HUES64 (cell line): Measurements from ENCODE around the gene SYPL1.
"Not testable (repeated sequence)": the region's sequence is repeated elsewhere in the genome, so short reads cannot be mapped to it uniquely, and the experiment has no call there.

Source experiments
- H3K27ac ChIP-seq: 2 replicates; pipeline ENCODE4 v1.7.0; 2013; ENCODE audit warnings: low read depth, low read length, inconsistent platforms
- H3K27me3 ChIP-seq: 2 replicates; pipeline ENCODE4 v1.6.1; 2013; ENCODE audit warnings: mild to moderate bottlenecking, low read length; ENCODE audit not compliant: insufficient read depth
- H3K36me3 ChIP-seq: 2 replicates; pipeline ENCODE4 v1.6.1; 2013; ENCODE audit warnings: mild to moderate bottlenecking, low read length; ENCODE audit not compliant: insufficient read depth
- H3K4me1 ChIP-seq: 2 replicates; pipeline ENCODE4 v1.6.1; 2013; ENCODE audit warnings: mild to moderate bottlenecking, low read length, moderate library complexity; ENCODE audit not compliant: insufficient read depth
- H3K4me3 ChIP-seq: 2 replicates; pipeline ENCODE4 v1.5.1; 2013; ENCODE audit warnings: mild to moderate bottlenecking, low read length, moderate library complexity
- H3K9ac ChIP-seq: 2 replicates; pipeline ENCODE4 v1.6.1; 2013; ENCODE audit warnings: mild to moderate bottlenecking, low read depth, low read length
- H3K9me3 ChIP-seq: 2 replicates; pipeline ENCODE4 v1.6.1; 2013; ENCODE audit warnings: low read depth, low read length; ENCODE audit not compliant: insufficient read depth
- WGBS: fragments of 150-250, 120-280 bp; methylation state at CpG from one replicate; pipeline ENCODE4 v1.1.7; 2013; ENCODE audit warnings: missing lambda C conversion rate; 5-methylcytosine and 5-hydroxymethylcytosine counted together

Gene SYPL1

DNA sequence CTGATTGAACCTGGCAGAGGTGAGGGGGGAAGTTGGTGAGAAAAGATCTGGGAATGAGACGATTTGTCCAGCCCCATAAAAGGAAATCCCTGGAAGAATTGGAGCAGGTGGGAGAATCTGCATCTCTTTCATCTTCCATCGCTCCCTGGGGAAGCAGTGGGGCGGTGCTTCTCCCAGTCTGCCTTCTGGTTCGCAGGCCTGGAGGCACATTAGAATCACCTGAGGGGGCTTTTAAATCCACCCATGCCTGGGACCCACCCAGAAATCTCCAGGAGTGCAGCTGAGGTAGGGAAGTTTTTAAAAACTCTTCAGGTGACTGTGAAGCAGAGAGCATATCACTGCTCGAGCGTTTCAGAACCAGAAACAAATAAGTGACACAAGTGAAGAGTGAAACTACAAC lies 26.7 kb upstream of the SYPL1 start:
- Histone ChIP-seq H3K4me3 (no peak overlapping the region), H3K9ac (no peak overlapping the region), H3K9me3 (no peaks in the 10 kb centered on the region), H3K27ac (no peak overlapping the region), H3K36me3 (no peaks in the 10 kb centered on the region), H3K4me1 (no peaks in the 10 kb centered on the region; the same call in 1 of the 2 replicates), H3K27me3 (no peaks in the 10 kb centered on the region)
- WGBS = 65% methylated on average over 6 of the region's 6 CpGs

GRCh38 chr7:106138181-106138580 lies 26.1 kb upstream of the SYPL1 start:
- not testable (repeated sequence) for H3K9ac ChIP-seq, H3K27ac ChIP-seq, H3K4me1 ChIP-seq, H3K9me3 ChIP-seq, H3K36me3 ChIP-seq, H3K4me3 ChIP-seq, H3K27me3 ChIP-seq

DNA sequence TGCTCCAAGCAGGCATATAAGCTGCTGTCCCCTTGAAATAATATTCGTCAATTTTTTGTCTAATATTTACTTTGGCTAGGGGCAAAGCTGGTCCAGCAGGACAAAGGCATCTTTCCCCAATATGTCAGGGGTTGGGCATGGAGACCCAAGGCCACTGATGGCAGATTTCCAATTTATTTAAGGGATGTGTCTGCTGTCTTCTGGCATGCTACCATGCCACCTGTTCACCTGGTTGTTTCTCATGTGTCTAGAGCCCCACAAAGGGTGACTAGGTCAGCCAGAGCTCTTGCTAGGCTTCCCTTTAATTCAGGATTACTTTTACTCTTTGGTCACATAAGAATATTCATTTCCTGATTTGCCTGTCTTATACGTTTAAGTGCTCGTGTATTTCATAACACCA lies 22.1 kb upstream of the SYPL1 start:
- no peaks in the 10 kb centered on the region for H3K36me3 ChIP-seq
- no peaks in the 10 kb centered on the region for H3K9me3 ChIP-seq
- 85% methylated on average over 3 of the region's 3 CpGs for WGBS
- no peaks in the 10 kb centered on the region; the same call in 1 of the 2 replicates for H3K4me1 ChIP-seq
- no peaks in the 10 kb centered on the region for H3K27me3 ChIP-seq
- H3K4me3 ChIP-seq = no peak overlapping the region
- no peak overlapping the region for H3K27ac ChIP-seq
- no peak overlapping the region for H3K9ac ChIP-seq

DNA sequence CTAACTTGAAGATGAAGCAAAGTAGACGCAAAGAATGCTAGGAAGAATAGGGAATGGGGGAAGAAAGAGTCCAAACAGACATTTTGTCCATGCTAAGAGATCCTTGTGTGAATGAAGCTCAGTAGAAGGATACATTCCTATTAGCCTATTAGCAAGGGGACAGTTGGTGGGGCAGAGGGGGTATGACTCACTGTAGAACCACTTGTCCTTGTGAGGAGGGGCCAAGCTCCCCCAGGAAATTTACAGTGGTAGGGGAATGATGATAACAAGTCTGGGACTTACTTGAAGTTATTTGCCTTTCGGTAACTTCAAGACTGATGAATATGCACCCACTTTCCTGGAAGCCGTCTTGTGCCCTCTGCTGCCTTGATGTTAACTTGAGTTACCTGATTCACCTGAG lies 17.2 kb upstream of the SYPL1 start:
- H3K9me3 ChIP-seq = no peaks in the 10 kb centered on the region
- no peak overlapping the region for H3K27ac ChIP-seq
- H3K27me3 ChIP-seq = no peaks in the 10 kb centered on the region
- H3K9ac ChIP-seq = no peak overlapping the region
- no peak overlapping the region for H3K4me3 ChIP-seq
- no peaks in the 10 kb centered on the region for H3K4me1 ChIP-seq
- WGBS = 89% methylated on average over 3 of the region's 3 CpGs
- H3K36me3 ChIP-seq = no peaks in the 10 kb centered on the region

DNA sequence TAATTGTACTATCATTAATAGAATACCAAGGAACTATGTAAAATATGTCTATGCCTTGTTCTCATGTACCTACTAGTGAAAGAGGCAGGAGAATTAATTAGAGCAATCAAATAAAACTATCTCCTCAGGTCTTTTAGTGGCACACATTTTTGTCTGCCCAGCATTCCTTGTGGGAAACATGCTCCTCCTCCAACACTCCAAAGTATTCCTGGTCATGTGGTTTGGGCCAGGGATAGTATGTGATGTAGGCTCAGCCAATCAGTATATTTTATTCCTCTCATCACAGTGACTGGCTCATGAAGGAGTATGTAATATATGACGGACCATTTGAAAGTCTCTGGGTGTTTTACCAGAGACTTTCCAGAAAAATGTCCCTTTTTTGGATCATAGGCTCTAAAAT lies 16.7 kb upstream of the SYPL1 start:
- H3K36me3 ChIP-seq = no peaks in the 10 kb centered on the region
- H3K9ac ChIP-seq = no peak overlapping the region
- 100% methylated on average over 1 of the region's 1 CpG for WGBS
- no peaks in the 10 kb centered on the region for H3K27me3 ChIP-seq
- H3K27ac ChIP-seq = no peak overlapping the region
- no peak overlapping the region for H3K4me3 ChIP-seq
- no peaks in the 10 kb centered on the region for H3K9me3 ChIP-seq
- no peaks in the 10 kb centered on the region for H3K4me1 ChIP-seq

DNA sequence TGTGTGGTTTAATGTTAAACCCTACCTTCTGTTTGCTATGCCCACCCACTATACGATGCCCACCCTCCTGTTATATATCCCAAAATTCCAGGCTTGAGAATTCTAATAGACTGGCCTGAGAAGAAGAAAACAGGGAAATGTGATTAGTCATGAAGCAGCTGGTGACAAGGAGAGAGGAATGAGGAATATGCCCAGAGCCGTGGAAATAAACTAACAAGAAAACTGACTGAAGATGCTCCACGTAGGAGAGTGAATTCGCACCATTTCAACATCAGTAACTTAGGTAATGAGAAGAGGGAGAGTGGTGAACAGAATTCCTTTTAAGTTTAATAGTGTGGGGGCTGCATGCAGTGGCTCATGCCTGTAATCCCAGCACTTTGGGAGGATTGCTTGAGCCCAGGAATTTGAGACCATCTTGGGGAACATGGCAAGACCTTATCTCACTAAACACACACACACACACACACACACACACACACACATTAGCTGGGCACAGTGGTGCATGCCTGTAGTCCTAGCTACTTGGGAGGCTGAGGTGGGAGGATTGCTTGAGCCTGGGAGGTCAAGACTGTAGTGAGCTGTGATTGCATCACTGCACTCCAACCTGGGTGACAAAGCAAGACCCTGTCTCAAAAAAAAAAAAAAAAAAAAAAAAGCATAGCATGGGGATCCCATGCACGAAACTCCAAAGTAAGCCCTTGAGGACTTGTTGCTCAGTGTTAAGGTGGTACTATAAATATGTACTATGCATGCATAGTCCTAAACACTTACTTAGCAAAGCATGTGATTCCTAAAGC lies 16.1 kb upstream of the SYPL1 start:
- no peaks in the 10 kb centered on the region for H3K27me3 ChIP-seq
- H3K4me3 ChIP-seq = no peak overlapping the region
- no peaks in the 10 kb centered on the region for H3K36me3 ChIP-seq
- no peaks in the 10 kb centered on the region for H3K9me3 ChIP-seq
- H3K27ac ChIP-seq = no peak overlapping the region
- H3K4me1 ChIP-seq = no peaks in the 10 kb centered on the region
- H3K9ac ChIP-seq = no peak overlapping the region
- 96% methylated on average over 3 of the region's 5 CpGs for WGBS

DNA sequence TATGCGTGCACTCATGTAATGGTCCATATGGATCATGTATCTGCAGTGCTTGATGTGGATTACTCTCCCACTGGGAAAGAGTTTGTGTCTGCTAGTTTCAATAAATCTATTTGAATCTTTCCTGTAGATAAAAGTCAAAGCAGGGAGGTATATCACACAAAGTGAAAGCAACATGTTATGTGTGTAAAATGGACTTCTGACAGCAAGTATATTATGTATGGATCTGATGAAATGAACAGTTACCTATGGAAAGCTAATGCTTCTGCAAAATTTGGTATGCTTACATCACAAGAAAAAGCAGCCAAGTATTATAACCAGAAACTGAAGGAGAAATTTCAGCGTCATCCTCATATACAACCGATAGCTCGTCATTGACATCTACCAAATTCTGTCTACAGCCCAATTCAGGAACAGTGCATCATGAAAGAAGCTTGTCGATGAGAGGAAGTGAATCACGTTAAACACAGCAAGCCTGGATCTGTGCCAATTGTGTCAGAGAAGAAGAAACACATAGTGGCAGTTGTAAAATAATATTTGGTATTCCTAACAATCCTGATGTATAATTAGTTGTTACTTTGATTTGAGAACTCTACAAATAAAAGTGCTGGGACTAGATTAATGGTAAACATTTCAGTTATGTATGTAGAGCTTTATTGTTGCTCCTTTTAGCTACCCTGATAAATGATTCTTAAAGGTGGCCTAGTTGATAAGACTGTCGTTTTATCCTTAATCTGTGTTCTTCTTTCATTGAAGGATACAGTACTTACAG lies 14.2 kb upstream of the SYPL1 start:
- WGBS = 94% methylated on average over 6 of the region's 7 CpGs
- Histone ChIP-seq H3K27me3 (no peaks in the 10 kb centered on the region), H3K4me1 (no peaks in the 10 kb centered on the region), H3K36me3 (no peaks in the 10 kb centered on the region), H3K9me3 (no peaks in the 10 kb centered on the region), H3K9ac (no peak overlapping the region), H3K27ac (no peak overlapping the region), H3K4me3 (no peak overlapping the region)

DNA sequence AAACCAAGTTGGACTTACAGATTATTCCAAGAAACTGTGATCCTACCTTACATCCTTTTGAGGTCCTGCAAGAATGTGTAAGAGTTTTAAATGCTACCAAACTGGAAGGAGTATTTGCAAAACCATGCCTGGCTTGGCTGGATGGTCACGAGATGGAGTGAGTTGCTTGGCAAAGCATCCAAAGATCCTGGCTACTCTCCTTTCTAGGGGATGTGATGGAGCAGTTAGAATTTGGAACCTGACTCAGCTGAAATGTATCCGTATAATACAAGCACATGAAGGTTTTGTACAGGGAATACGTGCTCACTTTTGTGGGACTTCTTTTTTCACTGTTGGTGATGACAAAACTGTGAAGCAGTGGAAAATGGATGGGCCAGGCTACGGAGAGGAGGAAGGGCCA lies 13.3 kb upstream of the SYPL1 start:
- Histone ChIP-seq H3K4me3 (no peak overlapping the region), H3K36me3 (no peaks in the 10 kb centered on the region), H3K9me3 (no peaks in the 10 kb centered on the region), H3K27me3 (no peaks in the 10 kb centered on the region), H3K4me1 (peaks cover under 1% of the 10 kb centered on the region; the same call in 1 of the 2 replicates), H3K9ac (no peak overlapping the region), H3K27ac (no peak overlapping the region)
- 82% methylated on average over 4 of the region's 4 CpGs for WGBS

- Histone ChIP-seq H3K9ac (no peak overlapping the region), H3K4me3 (no peak overlapping the region), H3K36me3 (no peaks in the 10 kb centered on the region), H3K9me3 (no peaks in the 10 kb centered on the region), H3K27ac (no peak overlapping the region), H3K4me1 (peaks cover 11% of the 10 kb centered on the region), H3K27me3 (no peaks in the 10 kb centered on the region)
- 85% methylated on average over 1 of the region's 1 CpG for WGBS
Measured at GRCh38 chr7:106124186-106124585, 12.1 kb upstream of the SYPL1 start.

DNA sequence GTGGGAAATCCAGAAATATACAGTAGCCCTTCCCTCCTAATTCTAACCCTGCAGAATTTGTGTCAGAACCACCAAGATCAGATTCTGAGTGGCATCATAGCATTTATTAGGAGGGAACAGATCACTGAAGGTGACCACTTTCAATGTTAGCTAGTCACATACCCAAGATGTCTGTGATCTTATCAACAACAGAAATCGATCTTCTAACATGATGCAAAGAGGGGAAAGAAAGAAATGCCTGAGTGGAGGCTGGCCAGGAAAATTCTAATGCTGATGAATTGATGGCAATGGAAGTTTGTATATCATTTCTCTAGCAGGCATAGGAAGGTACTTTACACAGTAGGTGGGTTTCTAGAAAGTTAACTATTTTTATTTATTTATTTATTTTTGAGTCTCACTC lies 10.6 kb upstream of the SYPL1 start:
- H3K4me1 ChIP-seq = peaks cover 11% of the 10 kb centered on the region

DNA sequence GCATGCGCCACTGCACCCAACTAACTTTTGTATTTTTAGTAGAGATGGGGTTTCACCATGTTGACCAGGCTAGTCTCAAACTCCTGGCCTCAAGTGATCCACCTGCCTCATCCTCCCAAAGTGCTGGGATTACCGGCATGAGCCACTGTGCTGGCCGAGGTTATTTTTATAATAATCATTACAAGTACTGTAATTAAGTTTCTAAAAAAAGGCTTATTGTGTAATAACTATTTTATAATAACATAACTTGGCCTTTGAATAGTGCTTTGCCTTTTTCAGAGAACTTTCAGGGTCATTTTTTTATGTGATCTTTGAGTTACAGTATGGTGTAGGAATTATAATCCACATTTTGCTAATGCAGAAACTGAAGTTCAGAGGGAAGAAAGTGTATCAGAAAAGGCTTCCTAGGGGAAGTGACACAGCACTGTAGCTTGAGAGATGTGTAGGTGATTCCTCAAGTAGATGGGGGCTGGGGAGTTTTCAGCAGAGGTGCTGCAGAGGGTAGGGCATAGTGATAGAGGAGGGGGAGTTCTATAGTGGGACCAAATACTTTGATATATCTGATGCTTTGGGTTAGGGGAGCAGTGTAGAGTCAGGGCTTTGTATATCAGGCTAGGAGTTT lies 9.2 kb upstream of the SYPL1 start:
- Histone ChIP-seq H3K27me3 (no peaks in the 10 kb centered on the region), H3K9ac (no peak overlapping the region), H3K36me3 (no peaks in the 10 kb centered on the region), H3K9me3 (no peaks in the 10 kb centered on the region), H3K27ac (no peak overlapping the region), H3K4me1 (peaks cover 11% of the 10 kb centered on the region), H3K4me3 (no peak overlapping the region)
- WGBS = 100% methylated on average over 2 of the region's 3 CpGs

More for the DNA sequence above, 10.6 kb upstream of the SYPL1 start:
- H3K27ac ChIP-seq = no peak overlapping the region
- no peak overlapping the region for H3K4me3 ChIP-seq
- H3K27me3 ChIP-seq = no peaks in the 10 kb centered on the region
- H3K36me3 ChIP-seq = no peaks in the 10 kb centered on the region
- 95% methylated on average over 1 of the region's 1 CpG for WGBS
- no peaks in the 10 kb centered on the region for H3K9me3 ChIP-seq
- no peak overlapping the region for H3K9ac ChIP-seq
